ENCODE measurements around the gene CST3.
"Not testable (repeated sequence)": the region's sequence is repeated elsewhere in the genome, so short reads cannot be mapped to it uniquely, and the experiment has no call there.

The CST3 gene

DNA sequence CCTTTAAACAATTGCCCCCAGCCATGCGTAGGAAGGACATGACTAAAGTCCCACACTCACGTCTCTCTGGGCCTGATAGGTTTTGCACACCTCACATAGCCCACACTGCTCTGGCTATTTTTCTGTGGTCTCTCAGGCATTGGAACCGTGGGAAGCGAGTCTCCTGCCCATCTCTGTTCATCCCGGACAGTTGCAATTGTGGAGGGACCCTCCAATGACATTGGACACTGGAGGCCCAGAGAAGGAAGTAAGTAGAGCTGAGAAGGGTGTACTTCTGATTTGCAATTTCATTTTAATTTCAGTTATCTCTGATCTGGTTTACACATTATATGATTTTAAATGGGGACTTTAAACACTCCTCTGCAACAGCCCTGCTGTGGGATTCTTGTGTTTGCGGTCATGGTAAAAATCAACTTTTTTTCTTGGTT, 23.3 kb upstream of the CST3 start:
- FAIRE-seq, result no peak

DNA sequence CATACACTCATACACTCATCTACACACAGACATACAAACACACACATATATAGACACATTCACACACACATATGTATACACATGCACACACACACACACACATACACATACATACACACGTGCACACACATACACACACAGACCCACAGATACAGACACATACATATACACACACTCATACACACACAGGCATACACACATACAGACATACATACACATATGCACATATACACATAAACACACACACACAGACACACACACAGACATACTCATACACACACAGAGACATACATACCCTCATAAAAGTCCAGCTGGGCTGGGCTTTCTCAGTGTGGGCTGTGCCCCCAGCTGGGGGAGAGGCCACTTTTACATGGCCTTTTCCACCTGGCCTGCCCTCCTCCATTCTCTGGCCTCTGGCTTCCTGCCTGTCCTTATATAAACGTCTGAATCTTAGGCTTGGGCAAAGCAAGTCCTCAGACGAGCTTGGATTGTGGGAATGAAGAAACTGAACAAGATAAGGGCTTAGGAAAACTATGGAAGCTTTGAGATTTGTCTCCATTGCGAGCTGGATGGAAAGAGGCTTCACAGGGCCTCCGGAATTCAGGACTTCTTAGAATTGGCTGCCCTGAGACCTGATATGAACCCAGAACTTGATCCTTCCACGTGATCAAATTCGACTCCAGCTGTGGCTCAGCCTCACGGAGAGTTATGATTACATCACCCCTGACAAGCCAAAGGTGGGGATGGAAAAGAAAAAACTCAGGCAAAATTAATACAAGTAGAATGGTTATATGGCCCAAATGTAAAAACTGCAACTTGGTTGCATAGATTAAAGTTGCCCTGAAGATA, 22.5 kb upstream of the CST3 start:
- no peak for FAIRE-seq

DNA sequence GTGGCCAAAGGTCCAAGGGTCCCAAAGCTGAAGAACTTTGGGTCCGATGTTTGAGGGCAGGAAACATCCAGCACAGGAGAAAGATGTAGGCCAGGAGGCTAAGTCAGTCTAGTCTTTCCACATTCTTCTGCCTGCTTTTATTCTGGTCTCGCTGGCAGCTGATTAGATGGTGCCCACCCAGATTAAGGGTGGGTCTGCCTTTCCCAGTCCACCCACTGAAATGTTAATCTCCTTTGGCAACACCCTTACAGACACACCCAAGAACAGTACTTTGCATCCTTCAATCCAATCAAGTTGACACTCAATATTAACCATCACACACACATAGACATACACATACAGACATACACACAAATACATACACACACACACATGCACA, 21.8 kb upstream of the CST3 start:
- not testable (repeated sequence) for FAIRE-seq

DNA sequence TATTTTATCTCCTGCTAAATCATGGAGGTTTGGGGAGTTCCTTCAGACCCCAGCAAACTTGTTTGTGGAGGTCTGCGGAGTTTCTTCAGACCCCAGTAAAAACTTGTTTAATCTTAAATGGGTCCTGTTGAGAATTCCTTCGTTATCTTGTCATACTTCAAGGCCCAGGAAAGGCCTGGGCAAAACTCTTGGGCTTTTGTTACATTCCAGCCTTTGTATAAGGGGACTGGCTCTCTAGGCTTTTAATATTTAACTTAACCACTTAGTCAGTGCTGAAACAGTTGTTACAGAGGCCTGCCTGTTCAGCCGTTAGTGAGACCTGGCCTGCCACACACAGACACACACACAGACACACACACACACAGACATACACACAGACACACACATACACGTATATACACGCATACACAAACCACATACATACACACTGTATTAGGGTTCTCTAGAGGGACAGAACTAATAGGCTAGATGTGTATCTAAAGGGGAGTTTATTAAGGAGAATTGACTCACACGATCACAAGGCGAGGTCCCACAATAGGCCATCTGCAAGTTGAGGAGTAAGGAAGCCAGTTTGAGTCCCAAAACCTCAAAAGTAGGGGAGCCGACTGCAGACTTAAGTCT, 21.3 kb upstream of the CST3 start:
- no peak for FAIRE-seq

DNA sequence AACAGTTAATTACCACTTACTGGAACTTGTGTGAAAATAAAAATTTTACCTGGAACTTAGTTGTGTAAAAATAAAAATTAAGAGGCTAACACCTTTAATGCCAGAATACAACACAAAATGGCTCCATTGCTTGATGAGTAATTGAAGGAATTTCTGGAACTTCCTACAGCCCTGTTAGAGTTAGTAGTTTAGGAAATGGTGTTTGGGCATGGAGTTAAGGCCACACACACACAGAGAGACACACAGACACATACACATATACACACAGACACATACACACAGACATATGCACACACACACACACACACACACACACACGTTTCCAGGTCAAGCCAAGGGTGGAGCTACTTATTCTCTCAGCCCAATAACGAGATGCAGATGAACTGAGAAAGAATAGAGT, 20.6 kb upstream of the CST3 start:
- FAIRE-seq, result no peak

DNA sequence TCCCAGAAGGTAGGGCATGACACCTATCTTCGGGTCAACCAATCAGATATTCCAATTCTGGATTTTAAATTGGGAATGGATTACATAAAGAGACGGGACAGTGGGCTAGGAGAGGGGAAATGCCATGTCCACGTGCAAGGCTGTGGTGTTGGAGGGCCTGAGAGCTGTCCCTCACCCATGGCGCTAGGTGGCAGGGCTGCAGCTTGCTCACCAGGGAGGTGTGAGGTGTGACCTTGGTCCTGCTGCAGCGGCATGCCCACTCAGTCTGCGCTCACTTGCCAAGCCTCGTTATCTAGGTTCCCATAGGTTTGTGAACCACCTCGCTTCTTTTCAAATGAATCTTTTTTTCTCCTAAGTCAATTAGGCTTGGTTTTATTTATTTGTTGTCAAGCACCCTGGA, 19.4 kb upstream of the CST3 start:
- no peak for FAIRE-seq

DNA sequence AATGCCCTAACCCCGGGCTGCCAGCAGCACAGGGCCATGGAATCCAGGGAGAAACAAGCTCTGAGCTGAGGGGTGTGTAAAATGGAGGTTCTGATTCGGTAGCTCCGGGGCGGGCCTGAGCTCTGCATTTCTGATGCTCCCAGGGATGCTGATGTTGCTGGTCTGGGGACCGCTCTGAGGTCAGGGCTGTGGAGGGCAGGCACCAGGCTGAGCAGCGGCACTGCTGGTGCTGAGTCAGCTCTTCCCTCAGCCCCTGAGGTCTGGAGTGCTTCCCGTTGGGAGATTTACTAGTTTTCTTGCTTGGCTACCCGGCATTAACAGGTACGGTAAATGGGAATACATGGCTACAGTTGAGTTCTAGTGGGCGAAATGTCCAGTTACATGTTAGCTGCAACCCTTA, 18.6 kb upstream of the CST3 start:
- no peak for FAIRE-seq

DNA sequence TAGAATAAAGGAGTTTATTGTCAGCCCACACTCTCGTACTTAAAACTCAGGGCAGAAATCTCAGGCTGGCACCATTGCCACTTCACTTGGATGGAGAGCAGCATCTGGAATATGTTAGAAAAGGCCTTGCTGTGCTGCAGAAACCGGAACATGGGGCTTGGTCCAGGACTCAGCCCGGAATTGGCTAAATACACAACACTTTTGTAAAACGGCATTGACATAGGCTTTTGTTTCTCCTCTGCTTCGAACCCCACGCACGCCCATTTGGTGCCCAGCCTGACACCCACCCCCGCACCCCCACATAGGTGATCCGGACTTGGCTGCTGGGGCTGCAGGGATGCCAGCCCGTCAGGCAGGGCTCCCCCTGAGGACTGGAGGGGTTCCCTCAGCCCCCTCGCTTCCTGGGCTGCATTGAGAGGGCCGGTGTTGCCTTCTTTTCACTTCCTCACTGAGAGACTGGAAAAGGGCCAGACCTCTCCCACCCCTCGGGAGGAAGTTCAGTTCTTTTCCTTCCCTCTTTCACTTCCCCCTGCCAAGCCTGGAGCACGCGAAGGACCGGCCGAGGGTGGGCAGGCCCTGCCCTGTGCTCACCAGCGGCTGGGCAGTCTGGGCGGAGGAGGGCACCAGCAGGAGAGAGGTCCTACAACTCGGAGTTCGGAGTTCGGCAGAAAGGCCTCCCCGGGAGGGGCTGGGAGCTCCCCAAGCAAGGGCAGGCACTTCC, 17.9 kb upstream of the CST3 start:
- no peak for FAIRE-seq

DNA sequence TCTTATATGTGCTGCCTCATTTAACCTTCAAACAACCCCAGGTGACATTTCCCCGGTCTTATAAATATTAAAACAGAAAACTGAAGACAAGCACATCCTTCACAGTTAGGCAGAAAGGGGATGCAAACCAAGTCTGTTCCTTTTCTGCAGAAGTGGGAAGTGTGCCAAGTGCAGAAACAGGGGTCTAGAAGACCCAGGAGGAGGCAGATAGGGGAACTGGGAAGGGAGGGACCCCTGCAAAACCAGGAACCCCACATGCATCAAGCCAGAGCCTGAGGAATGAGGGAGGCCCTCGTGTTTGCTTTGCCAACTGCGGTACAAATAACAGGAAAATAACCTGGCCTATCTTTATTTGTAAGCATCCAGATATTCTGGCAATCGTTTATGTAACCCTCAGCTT, 17.0 kb upstream of the CST3 start:
- no peak for FAIRE-seq

DNA sequence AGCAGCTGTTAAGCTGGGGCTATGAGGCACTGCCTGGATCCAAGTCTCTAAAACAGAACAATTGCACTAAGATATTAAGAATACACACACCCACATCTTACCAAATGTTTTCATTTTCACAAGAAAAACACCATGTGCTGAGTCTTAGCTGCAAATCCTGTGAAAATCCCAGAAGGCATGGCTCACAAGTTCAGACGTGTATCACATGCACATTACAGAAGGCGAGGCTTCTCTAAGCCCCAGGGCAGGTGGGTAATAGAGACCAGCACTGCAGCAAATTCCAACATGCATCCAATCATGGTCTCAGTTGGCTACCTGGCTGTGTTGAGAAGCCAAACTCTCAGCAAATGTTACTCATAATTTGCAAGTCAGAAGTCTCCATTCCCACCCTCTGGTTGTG, 16.2 kb upstream of the CST3 start:
- no peak for FAIRE-seq

DNA sequence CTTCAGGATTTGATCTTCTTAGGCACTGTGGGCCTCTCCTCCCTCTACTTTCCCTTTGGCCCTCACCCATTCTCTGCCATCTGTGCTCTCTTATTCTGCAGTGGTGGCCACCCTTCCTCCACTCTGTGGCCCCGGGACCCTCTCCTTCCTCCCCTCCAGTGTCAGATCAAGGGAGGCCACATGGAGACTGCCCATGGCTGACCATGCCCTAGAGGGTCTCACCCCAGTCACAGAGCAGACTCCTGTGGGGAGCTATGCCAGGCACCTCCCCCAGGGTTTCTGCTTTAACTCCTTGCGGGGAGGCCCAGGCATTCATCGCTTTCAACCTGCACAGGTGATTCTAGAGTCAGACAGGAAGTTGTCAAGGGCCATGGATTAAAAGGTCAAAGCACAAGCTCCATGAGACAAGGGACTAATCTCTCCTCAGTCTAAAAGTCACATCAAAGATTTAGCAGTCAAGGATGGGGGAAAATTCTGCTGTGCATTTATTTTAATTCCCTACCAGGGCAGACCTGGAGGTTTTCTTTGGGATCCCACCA, 15.7 kb upstream of the CST3 start:
- FAIRE-seq, result no peak

DNA sequence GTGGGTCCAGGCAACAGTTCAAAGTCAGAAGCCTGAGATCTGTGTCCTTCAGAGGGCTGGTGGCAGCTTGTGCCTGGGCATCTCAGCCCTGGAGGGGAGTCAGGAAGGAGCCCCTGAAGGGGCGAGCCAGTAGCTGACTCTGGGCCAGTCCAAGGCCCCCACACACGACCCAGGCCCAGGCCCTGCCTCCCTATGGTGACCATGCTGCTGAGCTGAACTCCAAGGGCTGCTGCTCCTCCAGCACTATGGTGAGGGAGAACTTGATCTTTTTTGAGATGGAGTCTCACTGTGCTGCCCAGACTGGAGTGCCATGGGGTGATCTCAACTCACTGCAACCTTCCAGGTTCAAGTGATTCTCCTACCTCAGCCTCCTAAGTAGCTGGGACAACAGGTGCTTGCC, 15.2 kb upstream of the CST3 start:
- no peak for FAIRE-seq

DNA sequence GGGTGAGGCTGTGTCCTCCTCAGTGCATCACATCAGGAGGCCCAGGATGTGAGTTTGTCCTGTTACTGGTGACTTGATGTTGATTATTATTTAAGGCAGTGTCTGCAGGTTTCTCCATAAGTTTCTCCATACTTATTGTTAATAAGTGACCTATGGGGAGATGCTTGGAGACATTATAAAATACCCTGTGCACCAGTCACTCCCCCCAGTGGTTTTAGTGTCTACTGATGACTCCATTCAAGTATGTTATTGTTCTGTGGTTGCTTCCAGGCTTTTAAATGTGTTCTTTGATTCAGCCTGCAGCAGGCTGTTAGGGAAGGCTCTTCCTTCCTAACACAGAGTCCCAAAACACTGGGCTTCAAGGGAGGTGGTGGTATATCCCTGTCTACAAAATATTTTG, 14.6 kb upstream of the CST3 start:
- no peak for FAIRE-seq

DNA sequence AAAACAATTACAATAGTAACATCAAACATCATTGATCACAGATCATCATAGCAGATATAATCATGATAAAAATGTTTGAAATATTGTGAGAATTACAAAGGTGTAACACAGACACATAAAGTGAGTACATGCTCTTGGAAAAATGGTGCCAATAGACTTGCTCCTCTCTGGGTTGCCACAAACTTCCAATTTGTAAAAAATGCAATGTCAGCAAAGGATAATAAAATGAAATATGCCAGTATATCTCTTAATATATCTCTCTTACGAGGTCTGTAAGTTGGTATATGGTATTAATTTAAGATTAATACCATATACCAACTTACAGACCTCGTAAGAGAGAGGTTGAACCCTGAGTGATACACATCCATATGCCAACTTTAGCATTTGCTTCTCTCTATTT, 13.4 kb upstream of the CST3 start:
- no peak for FAIRE-seq

DNA sequence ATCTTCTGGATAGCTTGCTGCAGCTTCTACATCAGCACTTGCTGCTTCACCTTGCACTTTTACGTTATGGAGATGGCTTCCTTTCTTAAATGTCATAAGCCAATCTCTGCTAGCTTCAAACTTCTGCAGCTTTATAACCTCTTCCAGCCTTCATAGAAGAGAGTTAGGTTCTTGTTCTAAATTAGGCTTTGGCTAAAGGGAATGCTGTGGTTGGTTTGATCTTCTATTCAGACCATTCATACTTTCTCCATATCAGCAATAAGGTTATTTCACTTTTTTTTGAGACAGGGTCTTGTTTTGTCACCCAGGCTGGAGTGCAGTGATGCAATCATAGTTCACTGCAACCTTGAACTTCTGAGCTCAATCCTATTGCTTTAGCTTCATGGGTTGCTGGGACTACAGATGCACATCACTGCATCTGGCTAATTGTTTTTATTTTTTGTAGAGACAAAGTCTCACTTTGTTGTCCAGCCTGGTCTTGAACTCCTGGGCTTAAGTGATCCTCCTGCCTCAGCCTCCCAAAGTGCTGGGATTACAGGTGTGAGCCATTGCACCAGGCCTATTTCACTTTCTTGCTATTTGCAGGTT, 12.2 kb upstream of the CST3 start:
- FAIRE-seq, result no peak

DNA sequence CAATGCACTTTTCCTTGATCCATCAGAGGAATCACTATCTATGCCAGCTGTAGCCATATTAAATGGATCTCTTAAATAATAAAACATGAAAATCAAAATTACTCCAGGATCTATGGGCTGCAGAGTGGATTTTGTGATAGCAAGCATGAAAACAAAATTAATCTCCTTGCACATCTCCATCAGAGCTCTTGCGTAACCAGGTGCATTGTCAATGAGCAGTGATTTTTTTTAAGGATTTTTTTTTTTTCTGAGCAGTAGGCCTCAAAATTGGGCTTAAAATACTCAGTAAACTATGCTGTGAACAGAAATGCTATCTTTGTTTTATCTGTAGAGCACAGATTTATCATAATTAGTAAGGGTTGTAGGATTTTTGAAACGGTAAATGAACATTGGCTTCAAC, 11.5 kb upstream of the CST3 start:
- no peak for FAIRE-seq

DNA sequence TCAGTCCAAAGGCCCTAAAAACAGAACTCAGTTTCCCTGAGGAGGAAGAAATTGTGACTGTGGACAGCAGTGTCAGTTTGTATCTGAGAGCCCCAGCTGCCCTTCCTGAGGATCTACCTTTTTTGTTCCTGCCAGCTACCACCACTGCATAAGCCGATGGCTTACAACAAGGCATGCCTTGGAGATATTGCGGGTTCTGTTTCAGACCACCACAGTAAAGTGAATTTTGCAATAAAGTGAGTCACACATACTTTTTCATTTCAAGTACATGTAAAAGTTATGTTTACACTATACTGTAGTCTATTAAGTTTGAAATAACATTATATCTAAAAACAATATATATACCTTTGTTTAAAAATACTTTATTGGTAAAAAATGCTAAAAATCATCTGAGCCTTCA, 9.6 kb upstream of the CST3 start:
- FAIRE-seq, result no peak

DNA sequence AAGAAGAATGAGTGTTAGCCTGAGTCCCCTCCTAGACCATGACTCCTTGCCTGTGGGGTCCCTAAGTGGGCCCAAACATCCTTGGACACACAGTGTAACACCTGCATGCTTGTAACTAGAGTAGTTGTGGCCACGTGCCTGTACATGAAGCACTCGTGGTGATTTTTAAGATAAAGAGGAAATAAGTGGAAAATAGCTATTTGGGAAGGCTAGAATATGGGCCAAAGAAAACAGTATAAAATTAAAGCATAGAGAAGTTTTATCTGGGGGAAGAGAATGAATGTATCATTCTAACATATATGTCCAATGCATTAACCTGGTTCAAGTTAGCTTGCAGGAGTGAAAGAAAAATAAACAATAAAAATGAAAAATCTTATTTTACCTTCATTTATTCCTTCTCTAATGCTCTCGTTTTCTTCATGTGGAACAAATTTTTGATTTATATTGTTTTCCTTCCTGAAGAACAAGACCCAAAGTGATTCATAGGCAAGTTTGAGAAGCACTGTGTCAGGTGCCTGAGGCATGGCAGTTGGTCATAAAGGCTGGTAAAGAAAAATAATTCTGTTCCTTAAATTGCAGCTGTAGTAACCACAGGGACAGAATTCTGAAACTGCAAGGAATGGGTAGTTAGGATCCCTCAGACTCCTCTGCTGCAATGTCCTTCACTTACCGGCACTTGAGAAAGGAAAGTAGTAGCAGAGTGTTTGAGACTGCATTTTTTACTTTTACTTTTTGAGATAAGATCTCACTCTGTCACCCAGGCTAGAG, 8.5 kb upstream of the CST3 start:
- FAIRE-seq, result no peak

DNA sequence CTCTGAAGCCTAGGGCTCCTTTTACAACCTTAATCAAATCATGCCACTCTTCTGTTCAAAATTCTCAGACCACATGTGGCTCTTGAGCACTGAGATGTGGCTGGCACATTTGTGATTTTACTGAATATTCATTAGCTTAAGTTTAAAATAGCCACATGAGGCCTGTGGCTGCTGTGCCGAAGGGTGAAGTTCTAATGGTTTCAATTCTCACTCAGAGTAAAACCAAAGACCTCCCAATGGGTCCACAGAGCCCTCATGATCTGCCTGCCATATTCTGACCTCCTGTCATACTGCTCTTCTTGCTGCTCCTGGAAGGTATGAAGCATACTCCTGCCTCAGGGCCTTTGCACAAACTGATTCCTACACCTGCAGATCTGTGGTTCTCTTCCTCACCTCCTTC, 7.8 kb upstream of the CST3 start:
- FAIRE-seq, result no peak

DNA sequence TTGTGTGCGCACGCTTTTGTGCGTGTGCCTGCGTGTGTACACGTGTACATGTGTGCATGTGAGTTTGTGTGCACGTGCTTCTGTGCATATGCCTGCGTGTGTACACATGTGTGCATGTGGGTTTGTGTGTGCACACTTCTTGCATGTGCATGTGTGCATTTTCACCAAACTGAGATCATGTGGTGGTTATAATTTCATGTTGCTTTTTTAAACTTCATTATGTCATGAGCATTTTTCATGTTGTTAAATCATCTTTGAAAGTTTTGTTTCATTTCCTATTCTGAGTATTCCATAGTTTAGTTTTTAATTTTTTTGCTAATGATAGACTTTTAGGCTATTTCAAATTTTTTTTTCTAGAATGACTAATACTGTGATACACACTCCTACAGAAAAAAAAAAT, 6.4 kb upstream of the CST3 start:
- FAIRE-seq, result no peak

DNA sequence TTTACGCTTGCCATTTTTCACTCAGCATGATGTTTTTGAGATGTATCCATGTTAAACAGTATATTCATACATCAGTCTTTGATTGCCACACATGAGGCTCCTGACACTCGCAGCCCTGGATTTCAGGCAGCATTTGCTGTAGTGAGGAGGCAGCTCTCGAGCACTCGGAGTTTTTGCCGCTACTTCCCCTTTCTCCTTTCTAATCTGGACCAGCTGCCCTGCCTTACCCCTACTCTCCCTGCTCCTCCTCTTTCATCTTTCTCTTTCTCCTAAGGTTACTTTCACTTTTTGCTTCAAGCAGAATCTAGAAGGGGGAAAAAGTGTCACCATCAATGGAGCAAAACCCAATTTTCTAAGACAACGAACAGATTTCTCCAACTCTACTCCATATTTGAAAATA, 5.9 kb upstream of the CST3 start:
- no peak for FAIRE-seq

DNA sequence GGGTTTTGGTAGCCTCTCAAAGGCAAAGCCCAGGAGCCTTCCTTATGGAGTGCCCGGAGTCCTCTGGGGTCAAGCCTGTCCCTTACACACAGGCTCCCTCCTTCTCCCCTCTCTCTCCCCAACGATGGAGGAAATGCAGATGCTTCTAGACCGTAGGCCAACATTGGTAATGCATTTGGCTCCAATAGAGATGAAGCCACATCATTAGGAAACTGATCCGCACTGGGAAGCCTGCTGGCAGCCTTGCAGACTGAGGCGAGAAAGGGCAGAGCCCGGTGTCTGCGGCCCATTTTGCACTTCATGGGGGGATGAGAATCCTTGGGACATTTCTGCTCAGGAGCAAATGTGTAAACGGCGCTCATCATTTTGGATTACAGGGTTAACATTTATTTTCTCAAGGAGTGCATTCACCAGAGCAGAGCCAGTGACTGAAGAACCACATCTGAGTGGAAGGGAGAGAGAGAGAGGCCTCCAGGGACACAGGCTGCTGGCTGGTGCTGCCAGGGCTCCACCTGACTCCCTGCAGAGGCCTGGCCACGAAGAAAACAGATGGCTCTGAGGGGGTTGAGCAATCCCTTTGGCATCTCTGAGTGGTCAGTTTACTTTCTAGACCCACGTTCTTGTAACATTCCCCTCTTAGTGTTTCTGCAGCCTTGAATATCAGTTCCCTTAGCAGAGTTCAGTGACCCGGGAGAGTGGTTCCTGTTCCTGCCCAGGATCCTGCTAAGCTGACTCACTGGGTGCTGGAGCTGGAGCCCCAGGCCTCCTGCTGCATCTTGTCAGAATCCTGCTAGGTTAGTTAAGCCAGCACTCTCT, 4.4 kb upstream of the CST3 start:
- FAIRE-seq, result no peak
